ENCODE results near the gene LENEP.
A peak's percentile ranks its signal among the peaks of the same experiment; 100 is the strongest.

LENEP gene

GRCh38 chr1:154989195-154989860 lies 4.1 kb upstream of the LENEP start:
- no peaks in the 10 kb centered on the region for H3K27me3 ChIP-seq (ENCODE audit: insufficient read depth, low read depth, severe bottlenecking)
- DNase-seq = peak; percentile 35
- H3K27ac ChIP-seq = 0 out of 2 replicates have a peak overlapping the region, but pooled peaks have one; percentile 2
- peaks cover 59% of the 10 kb centered on the region for H3K36me3 ChIP-seq
- H3K4me3 ChIP-seq (ENCODE audit: low read depth, low read length) = no peak overlapping the region
- no peaks in the 10 kb centered on the region for H3K9me3 ChIP-seq (ENCODE audit: severe bottlenecking)
- no peak for TF ChIP-seq CTCF (IDR thresholded peaks at IDR 0.05; ENCODE audit: low read depth, low read length)

- TF ChIP-seq CTCF (IDR thresholded peaks at IDR 0.05; ENCODE audit: low read depth, low read length) = peak; percentile 18; the same call in 1 of the 2 replicates
- Histone ChIP-seq H3K36me3 (peaks cover 57% of the 10 kb centered on the region), H3K9me3 (ENCODE audit: severe bottlenecking) (no peaks in the 10 kb centered on the region), H3K27me3 (ENCODE audit: insufficient read depth, low read depth, severe bottlenecking) (no peaks in the 10 kb centered on the region), H3K27ac (no peak overlapping the region), H3K4me3 (ENCODE audit: low read depth, low read length) (no peak overlapping the region)
- DNase-seq = no peak
These were observed 3.1 kb upstream of the LENEP start for GRCh38 chr1:154990276-154990675.

DNA sequence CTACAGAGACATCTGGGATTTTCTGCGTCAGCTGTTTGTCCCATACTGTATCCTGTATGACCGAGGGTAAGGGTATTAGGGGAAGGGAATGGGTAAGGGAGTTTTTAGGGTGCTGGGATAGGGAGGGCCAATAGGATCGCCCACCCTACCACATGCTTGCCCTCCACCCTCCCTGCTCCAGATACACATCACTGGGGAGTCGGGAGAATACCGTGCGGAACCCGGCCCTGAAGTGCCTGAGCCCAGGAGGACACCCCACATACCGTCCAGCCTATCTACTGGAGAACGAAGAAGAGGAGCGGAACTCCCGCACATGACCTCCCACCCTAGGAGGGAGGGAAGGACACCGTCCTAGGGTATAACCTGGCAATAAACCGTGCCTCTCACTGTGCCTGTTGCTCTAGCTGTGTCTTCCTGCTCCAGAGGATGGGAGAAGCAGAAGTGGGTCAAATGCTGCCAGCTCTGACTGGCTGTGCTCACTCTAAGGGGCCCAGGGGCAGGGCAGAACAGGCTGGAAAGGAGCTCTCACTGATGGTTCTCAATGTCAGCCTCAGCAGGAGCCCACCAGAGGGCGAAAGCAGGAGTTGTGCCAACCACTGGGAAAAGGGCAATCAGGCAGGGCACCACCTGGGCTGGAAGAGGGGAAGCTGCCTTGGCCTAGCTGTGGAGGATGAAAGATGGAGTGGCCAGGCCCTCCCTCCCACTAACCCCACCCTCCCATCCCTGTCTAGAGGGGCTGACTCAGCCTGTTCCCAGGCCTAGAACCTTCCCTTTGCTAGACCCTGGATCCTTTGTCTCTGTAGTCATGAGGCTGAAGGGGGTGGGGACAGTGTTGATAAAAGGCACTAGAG lies 440 bp upstream of the LENEP start:
- peak; percentile 53 for DNase-seq
- Histone ChIP-seq H3K9me3 (ENCODE audit: severe bottlenecking) (no peaks in the 10 kb centered on the region), H3K27ac (no peak overlapping the region), H3K4me3 (ENCODE audit: low read depth, low read length) (no peak overlapping the region), H3K27me3 (ENCODE audit: insufficient read depth, low read depth, severe bottlenecking) (no peaks in the 10 kb centered on the region), H3K36me3 (peaks cover 38% of the 10 kb centered on the region)
- TF ChIP-seq CTCF (IDR thresholded peaks at IDR 0.05; ENCODE audit: low read depth, low read length) = peak; percentile 66

- no peak for DNase-seq
- Histone ChIP-seq H3K4me3 (ENCODE audit: low read depth, low read length) (no peak overlapping the region), H3K9me3 (ENCODE audit: severe bottlenecking) (no peaks in the 10 kb centered on the region), H3K27me3 (ENCODE audit: insufficient read depth, low read depth, severe bottlenecking) (no peaks in the 10 kb centered on the region), H3K36me3 (peaks cover 26% of the 10 kb centered on the region), H3K27ac (no peak overlapping the region)
- TF ChIP-seq CTCF (IDR thresholded peaks at IDR 0.05; ENCODE audit: low read depth, low read length) = no peak
These were observed 842 bp downstream of the LENEP start for GRCh38 chr1:154994269-154994587.

- Histone ChIP-seq H3K27ac (no peak overlapping the region), H3K27me3 (ENCODE audit: insufficient read depth, low read depth, severe bottlenecking) (no peaks in the 10 kb centered on the region), H3K4me3 (ENCODE audit: low read depth, low read length) (no peak overlapping the region), H3K36me3 (peaks cover 22% of the 10 kb centered on the region), H3K9me3 (ENCODE audit: severe bottlenecking) (no peaks in the 10 kb centered on the region)
- no peak for DNase-seq
- TF ChIP-seq CTCF (IDR thresholded peaks at IDR 0.05; ENCODE audit: low read depth, low read length) = no peak
These were observed 1.2 kb downstream of the LENEP start for GRCh38 chr1:154994591-154994990.
